Cortex of kidney (tissue), 1 donor: Measurements from ENCODE around the gene NAA20.

ENCODE experiments used
- DNase-seq: peaks from one replicate; lab custom pipeline; 2025; lab: John Stamatoyannopoulos, UW

NAA20 gene

GRCh38 chr20:20076297-20077065 lies 59.3 kb downstream of the NAA20 start:
- DNase-seq: no peak

DNA sequence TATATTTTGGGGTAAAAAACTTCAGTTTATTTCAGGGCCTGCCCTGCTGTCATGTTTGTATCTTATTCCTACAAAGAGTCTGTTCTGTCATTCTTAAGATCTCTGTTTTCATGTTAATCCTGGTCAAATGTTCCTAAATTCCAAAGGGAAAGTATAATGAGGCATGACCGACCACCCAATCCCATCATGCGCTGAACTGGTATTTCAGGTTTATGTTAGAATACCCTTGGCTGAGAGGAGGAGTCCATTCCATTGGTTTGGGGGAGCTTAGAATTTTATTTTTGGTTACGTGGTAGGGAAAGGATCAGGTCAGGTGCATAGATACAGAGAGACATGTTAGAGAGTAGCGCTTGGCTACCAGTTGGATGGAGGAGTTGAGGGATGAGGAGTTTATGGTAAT lies 60.9 kb downstream of the NAA20 start:
- no peak for DNase-seq

DNA sequence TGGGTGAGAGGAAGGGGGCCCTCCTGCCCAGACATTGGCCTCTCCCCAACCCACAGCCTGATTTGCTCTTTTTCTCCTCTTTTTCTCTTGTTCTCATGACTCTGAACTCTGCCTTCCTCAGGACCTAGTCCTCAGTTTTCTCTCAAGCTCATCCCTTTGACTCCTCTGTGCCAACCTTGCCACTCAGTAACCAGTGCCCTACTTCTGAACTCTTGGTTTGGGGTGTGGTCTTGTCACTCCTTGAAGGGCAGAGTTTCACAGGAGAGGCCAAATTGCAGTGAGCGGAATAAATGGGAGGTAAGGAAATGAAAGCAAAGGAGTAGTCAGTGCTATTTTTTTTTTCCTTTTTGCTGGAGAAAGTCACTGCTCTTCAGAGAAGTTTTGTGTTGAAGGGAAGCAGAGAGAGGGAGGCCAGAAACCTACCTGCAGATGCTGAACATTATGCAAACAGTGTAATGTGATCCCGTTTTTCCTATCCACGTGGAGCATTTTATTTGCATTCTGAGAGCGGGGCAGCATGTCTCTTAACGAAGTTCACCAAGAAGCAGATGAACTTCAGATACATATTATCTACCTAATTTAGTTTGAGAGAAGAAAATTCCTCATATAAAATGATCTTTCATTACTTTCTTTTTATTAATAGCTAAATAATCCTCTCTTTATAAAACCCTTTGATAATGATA lies 62.1 kb downstream of the NAA20 start:
- no peak for DNase-seq
